Measurements from ENCODE around the gene DAP. TPM values are rescaled to one million over a fixed set of nuclear protein-coding genes. Genes with fewer than 3 reads are reported as not detected.

Gene DAP
- total RNA-seq, 1 experiment from 2014 or later, result 47.2 TPM

DNA sequence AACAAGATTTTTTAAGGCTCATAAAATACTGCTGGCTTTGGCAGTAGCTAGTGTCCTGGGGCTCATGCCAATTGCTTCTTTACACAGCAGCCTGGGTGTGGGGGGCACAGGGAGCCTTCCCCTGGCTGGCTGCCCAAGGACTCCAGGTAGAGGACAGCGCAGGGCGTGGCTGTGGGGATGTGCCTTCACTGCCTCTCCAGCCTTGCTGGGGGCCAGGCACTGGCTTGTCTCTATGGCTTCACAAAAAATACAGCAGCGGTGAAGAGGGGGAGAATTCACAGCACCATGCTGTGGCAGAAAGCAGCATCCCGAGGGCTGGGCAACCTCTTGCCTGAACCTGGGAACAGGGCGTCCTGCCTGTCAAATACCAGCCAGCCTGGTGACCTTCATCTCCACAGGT lies 57.4 kb downstream of the DAP start:
- no peak overlapping the region for H3K27ac Mint-ChIP-seq
- H4K20me1 ChIP-seq (ENCODE audit: control insufficient read depth, insufficient read depth, insufficient read length), result no peaks in the 10 kb centered on the region
- no peak overlapping the region for H4K5ac ChIP-seq (ENCODE audit: insufficient read length, low read depth, low read length)
- no peak overlapping the region for H2BK120ac ChIP-seq (ENCODE audit: low read depth, low read length, poor library complexity, severe bottlenecking)
- H2BK5ac ChIP-seq (ENCODE audit: insufficient read length, low read length), result no peak overlapping the region
- H3K14ac ChIP-seq (ENCODE audit: insufficient read depth, low read length), result no peak overlapping the region
- TF ChIP-seq, protein P1, sequence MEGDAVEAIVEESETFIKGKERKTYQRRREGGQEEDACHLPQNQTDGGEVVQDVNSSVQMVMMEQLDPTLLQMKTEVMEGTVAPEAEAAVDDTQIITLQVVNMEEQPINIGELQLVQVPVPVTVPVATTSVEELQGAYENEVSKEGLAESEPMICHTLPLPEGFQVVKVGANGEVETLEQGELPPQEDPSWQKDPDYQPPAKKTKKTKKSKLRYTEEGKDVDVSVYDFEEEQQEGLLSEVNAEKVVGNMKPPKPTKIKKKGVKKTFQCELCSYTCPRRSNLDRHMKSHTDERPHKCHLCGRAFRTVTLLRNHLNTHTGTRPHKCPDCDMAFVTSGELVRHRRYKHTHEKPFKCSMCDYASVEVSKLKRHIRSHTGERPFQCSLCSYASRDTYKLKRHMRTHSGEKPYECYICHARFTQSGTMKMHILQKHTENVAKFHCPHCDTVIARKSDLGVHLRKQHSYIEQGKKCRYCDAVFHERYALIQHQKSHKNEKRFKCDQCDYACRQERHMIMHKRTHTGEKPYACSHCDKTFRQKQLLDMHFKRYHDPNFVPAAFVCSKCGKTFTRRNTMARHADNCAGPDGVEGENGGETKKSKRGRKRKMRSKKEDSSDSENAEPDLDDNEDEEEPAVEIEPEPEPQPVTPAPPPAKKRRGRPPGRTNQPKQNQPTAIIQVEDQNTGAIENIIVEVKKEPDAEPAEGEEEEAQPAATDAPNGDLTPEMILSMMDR (conservative IDR thresholded peaks at IDR 0.05), result no peak
- peaks cover 21% of the 10 kb centered on the region for H3K4me1 ChIP-seq (ENCODE audit: insufficient read depth, low read length)
- H2BK15ac ChIP-seq (ENCODE audit: low read depth, low read length), result 0 out of 2 replicates have a peak overlapping the region, but pooled peaks have one; percentile 7
- H3K9me3 Mint-ChIP-seq, result no peaks in the 10 kb centered on the region
- H3K4ac ChIP-seq (ENCODE audit: low read depth, low read length), result no peak overlapping the region
- no peak overlapping the region for H2AFZ ChIP-seq (ENCODE audit: low read length)
- H3K4me1 Mint-ChIP-seq, result peaks cover 42 to 48% of the 10 kb centered on the region in 2 experiments
- H3K9me3 ChIP-seq (ENCODE audit: control insufficient read depth, low read depth, low read length), result no peaks in the 10 kb centered on the region
- H2BK12ac ChIP-seq (ENCODE audit: insufficient read length, low read depth, low read length), result no peak overlapping the region
- no peak overlapping the region for H2BK20ac ChIP-seq (ENCODE audit: low read depth, low read length, poor library complexity, severe bottlenecking)
- no peak overlapping the region for H4K8ac ChIP-seq (replicated peaks; ENCODE audit: insufficient read length, low read depth, low read length)
- H3T11ph ChIP-seq (ENCODE audit: low read length), result no peak overlapping the region
- H3K36me3 Mint-ChIP-seq (ENCODE audit: insufficient read depth in 1 of 3, low read depth in 3 of 3), result no peaks in the 10 kb centered on the region
- no peak overlapping the region for H3K18ac ChIP-seq (ENCODE audit: insufficient read length, low read depth, low read length)
- no peak overlapping the region for H3K4me2 ChIP-seq (ENCODE audit: insufficient read depth, insufficient read length, low read length)
- no peaks in the 10 kb centered on the region for H3K23me2 ChIP-seq (ENCODE audit: insufficient read length, low read depth, low read length, poor library complexity, severe bottlenecking)
- H3K9ac ChIP-seq (ENCODE audit: extremely low read depth, insufficient read length, low read length), result no peak overlapping the region
- DNase-seq, result no peak
- H3K27me3 Mint-ChIP-seq (ENCODE audit: low read depth), result no peaks in the 10 kb centered on the region
- H3K56ac ChIP-seq (ENCODE audit: insufficient read length, low read depth, low read length), result no peak overlapping the region
- H3K79me1 ChIP-seq (ENCODE audit: insufficient read depth, low read depth, low read length, poor library complexity, severe bottlenecking), result no peaks in the 10 kb centered on the region
- no peaks in the 10 kb centered on the region for H3K79me2 ChIP-seq (ENCODE audit: insufficient read depth, low read length)
- H2AK5ac ChIP-seq (ENCODE audit: insufficient read length, low read length), result no peak overlapping the region
- no peaks in the 10 kb centered on the region for H3K27me3 ChIP-seq (ENCODE audit: insufficient read depth, low read length)
- no CpG with 5 or more reads among the region's 5 CpGs for WGBS (ENCODE audit: extremely low coverage, insufficient read length, low lambda C conversion rate)
- no peak overlapping the region for H3K23ac ChIP-seq (ENCODE audit: insufficient read length, low read depth, low read length)
- H3K27ac ChIP-seq (ENCODE audit: insufficient read length, low read depth, low read length), result no peak overlapping the region
- no peak overlapping the region for H3K4me3 Mint-ChIP-seq
- no peak overlapping the region for H4K91ac ChIP-seq (ENCODE audit: insufficient read length, low read depth, low read length)

All from H9 (cell line).